Osteocyte (in vitro differentiated cells): ENCODE data around the gene PPA2. TPM values are rescaled to one million over a fixed set of nuclear protein-coding genes. Genes with fewer than 3 reads are reported as not detected.

Experiments used
- DNase-seq: peaks from one replicate; pipeline ENCODE4 v3.0.0; 2021; ENCODE audit warnings: mixed read lengths; ENCODE audit not compliant: unreplicated experiment; ENCODE audit errors: extremely low spot score
- H3K27ac Mint-ChIP-seq: one replicate; pipeline ENCODE4 v1.8.0; 2021; ENCODE audit warnings: mild to moderate bottlenecking, mixed read lengths; ENCODE audit not compliant: unreplicated experiment
- H3K27me3 Mint-ChIP-seq: one replicate; pipeline ENCODE4 v1.8.0; 2021; ENCODE audit warnings: mixed read lengths; ENCODE audit not compliant: unreplicated experiment
- H3K36me3 Mint-ChIP-seq: one replicate; pipeline ENCODE4 v1.8.0; 2021; ENCODE audit warnings: mixed read lengths; ENCODE audit not compliant: unreplicated experiment
- H3K4me1 Mint-ChIP-seq: one replicate; pipeline ENCODE4 v1.8.0; 2021; ENCODE audit warnings: mixed read lengths; ENCODE audit not compliant: unreplicated experiment
- H3K4me3 Mint-ChIP-seq: one replicate; pipeline ENCODE4 v1.8.0; 2021; ENCODE audit warnings: mild to moderate bottlenecking, moderate library complexity, mixed read lengths; ENCODE audit not compliant: unreplicated experiment
- H3K9me3 Mint-ChIP-seq: one replicate; pipeline ENCODE4 v1.8.0; 2021; ENCODE audit warnings: mixed read lengths; ENCODE audit not compliant: unreplicated experiment
- total RNA-seq: library from RNA; stranded (reverse); gene quantifications from 2 replicates; pipeline ENCODE4 v1.2.1, GENCODE V29; 2021
- TF ChIP-seq, protein P1 (sequence below): fragments of 200-600 bp; sonication (generic); IDR thresholded peaks from 2 replicates; pipeline ENCODE4 v1.5.0; 2021; ENCODE audit warnings: antibody characterized with exemption, mild to moderate bottlenecking, moderate library complexity

Gene PPA2
- total RNA-seq, 1 donor from 2014 or later: 68.2 TPM

DNA sequence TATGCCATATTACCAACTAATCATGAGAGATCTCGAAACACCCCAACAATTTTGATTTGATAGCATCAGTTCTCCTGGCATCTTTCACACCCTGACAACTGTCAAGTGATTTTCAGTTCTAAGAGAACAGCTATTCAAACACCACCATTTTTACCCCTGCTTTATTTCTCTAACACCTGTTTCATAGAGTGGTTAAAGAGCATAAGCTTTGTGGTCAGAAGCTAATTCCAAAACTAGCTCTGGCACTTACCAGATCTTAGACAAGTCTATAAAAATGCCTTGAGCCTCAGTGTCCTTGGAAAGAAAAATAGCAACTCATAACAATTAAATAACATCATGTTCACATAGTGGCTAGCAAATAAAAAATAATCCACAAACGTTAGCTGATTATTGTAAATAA is 17.9 kb downstream of the PPA2 start:
- Mint-ChIP-seq H3K4me3 (no peak overlapping the region), H3K27me3 (no peaks in the 10 kb centered on the region), H3K36me3 (peaks cover 36% of the 10 kb centered on the region), H3K27ac (no peak overlapping the region), H3K9me3 (no peaks in the 10 kb centered on the region), H3K4me1 (peaks cover 4% of the 10 kb centered on the region)
- DNase-seq: no peak
- TF ChIP-seq, protein P1, sequence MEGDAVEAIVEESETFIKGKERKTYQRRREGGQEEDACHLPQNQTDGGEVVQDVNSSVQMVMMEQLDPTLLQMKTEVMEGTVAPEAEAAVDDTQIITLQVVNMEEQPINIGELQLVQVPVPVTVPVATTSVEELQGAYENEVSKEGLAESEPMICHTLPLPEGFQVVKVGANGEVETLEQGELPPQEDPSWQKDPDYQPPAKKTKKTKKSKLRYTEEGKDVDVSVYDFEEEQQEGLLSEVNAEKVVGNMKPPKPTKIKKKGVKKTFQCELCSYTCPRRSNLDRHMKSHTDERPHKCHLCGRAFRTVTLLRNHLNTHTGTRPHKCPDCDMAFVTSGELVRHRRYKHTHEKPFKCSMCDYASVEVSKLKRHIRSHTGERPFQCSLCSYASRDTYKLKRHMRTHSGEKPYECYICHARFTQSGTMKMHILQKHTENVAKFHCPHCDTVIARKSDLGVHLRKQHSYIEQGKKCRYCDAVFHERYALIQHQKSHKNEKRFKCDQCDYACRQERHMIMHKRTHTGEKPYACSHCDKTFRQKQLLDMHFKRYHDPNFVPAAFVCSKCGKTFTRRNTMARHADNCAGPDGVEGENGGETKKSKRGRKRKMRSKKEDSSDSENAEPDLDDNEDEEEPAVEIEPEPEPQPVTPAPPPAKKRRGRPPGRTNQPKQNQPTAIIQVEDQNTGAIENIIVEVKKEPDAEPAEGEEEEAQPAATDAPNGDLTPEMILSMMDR: no peak

GRCh38 chr4:105455182-105455581 is 18.7 kb downstream of the PPA2 start:
- Mint-ChIP-seq H3K36me3 (peaks cover 38% of the 10 kb centered on the region), H3K27ac (no peak overlapping the region), H3K27me3 (no peaks in the 10 kb centered on the region), H3K9me3 (no peaks in the 10 kb centered on the region), H3K4me3 (no peak overlapping the region), H3K4me1 (peaks cover 4% of the 10 kb centered on the region)
- TF ChIP-seq, protein P1: no peak
- no peak for DNase-seq

DNA sequence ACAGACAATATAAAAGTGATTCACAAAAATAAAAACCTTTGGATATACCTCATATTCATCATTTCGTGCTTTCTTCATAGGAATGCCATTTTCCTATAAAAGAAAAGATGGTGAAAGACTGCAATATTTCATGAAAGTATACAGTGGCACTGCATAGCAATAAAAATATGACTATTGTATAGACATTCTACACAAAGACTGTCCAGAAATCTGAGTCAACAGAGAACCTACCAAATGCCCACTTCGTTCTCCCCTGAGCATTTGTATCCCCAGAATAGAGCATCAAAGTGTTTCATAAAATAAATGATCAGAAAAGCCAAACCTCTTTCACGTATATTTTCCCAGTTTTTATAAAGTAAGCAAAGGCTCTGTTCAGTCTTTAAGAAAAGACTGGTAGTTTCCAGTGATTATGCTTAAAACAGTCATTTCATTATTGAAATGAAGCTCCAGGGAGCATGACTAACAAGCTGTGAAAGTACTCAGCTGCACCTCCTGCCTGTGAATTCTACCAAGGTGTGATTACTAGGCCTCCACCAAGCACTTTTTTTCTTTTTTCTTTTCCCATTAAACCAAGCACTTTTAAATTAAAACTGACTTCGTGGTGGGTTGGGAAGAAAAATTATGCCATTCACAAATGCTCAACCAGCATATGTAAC is 20.2 kb downstream of the PPA2 start:
- peaks cover 3% of the 10 kb centered on the region for H3K9me3 Mint-ChIP-seq
- no peak for DNase-seq
- TF ChIP-seq, protein P1: no peak
- no peaks in the 10 kb centered on the region for H3K27me3 Mint-ChIP-seq
- no peak overlapping the region for H3K4me3 Mint-ChIP-seq
- no peak overlapping the region for H3K27ac Mint-ChIP-seq
- H3K36me3 Mint-ChIP-seq: peaks cover 45% of the 10 kb centered on the region
- H3K4me1 Mint-ChIP-seq: peaks cover 4% of the 10 kb centered on the region

GRCh38 chr4:105451346-105451745 is 22.5 kb downstream of the PPA2 start:
- TF ChIP-seq, protein P1: no peak
- Mint-ChIP-seq H3K9me3 (peaks cover 3% of the 10 kb centered on the region), H3K27ac (no peak overlapping the region), H3K27me3 (no peaks in the 10 kb centered on the region), H3K4me3 (no peak overlapping the region), H3K4me1 (no peaks in the 10 kb centered on the region), H3K36me3 (peaks cover 51% of the 10 kb centered on the region)
- DNase-seq: no peak

DNA sequence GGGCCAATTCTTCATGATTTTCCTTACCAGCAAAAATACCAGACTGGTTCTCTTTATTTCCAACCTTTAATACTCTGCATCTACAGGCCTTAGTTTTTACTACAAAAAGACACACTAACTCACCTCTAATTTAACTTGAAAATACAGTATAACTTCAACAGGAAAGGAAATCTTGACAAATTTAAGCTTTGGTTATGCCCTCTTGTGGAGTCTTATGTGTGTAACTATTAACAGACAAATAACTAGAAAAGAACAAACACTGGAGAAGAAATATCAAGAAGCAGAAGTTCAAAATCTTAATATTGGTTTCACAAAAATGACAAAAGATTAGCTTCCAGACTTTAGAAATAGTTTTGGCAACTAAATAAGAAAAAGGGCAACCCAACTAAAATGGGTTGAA is 33.0 kb downstream of the PPA2 start:
- Mint-ChIP-seq H3K4me3 (no peak overlapping the region), H3K9me3 (peaks cover 6% of the 10 kb centered on the region), H3K36me3 (peaks cover 30% of the 10 kb centered on the region), H3K27me3 (no peaks in the 10 kb centered on the region), H3K27ac (no peak overlapping the region), H3K4me1 (no peaks in the 10 kb centered on the region)
- TF ChIP-seq, protein P1: no peak
- no peak for DNase-seq
